RWPE2 (cell line): ENCODE data around the gene EEF1AKMT2.

Experiments used
- ATAC-seq: fragments of 200-7000 bp; cut with Tn5 transposase; 3 replicates; pipeline ENCODE4 v1.9.1; 2021; ENCODE audit warnings: low read depth
- DNase-seq: peaks from one replicate; pipeline ENCODE4 v3.0.0-alpha.2; 2020; ENCODE audit warnings: low spot score
- H3K27ac ChIP-seq: fragments of 450-650 bp; 2 replicates; pipeline ENCODE4 v1.5.1; 2017; ENCODE audit warnings: mild to moderate bottlenecking; ENCODE audit not compliant: poor library complexity, severe bottlenecking
- H3K27me3 ChIP-seq: fragments of 250-450 bp; sonication (Bioruptor Pico); 2 replicates; pipeline ENCODE4 v1.5.1; 2021; ENCODE audit warnings: mild to moderate bottlenecking, moderate library complexity; ENCODE audit not compliant: insufficient read depth, poor library complexity, severe bottlenecking
- H3K36me3 ChIP-seq: fragments of 250-450 bp; sonication (Bioruptor Pico); 2 replicates; pipeline ENCODE4 v1.5.1; 2020; ENCODE audit warnings: low read depth, mild to moderate bottlenecking, moderate library complexity
- H3K4me1 ChIP-seq: fragments of 250-450 bp; sonication (Bioruptor Pico); 2 replicates; pipeline ENCODE4 v1.5.1; 2021; ENCODE audit warnings: mild to moderate bottlenecking, moderate library complexity; ENCODE audit not compliant: insufficient read depth, poor library complexity, severe bottlenecking
- H3K4me3 ChIP-seq: fragments of 250-450 bp; sonication (Bioruptor Pico); 2 replicates; pipeline ENCODE4 v1.5.1; 2021; ENCODE audit warnings: mild to moderate bottlenecking, moderate library complexity; ENCODE audit not compliant: severe bottlenecking
- H3K9me3 ChIP-seq: fragments of 250-450 bp; sonication (Bioruptor Pico); 2 replicates; pipeline ENCODE4 v1.5.1; 2021; ENCODE audit warnings: mild to moderate bottlenecking, moderate library complexity; ENCODE audit not compliant: severe bottlenecking
- TF ChIP-seq, protein P1 (sequence below): fragments of 450-650 bp; IDR thresholded peaks from one replicate; pipeline ENCODE4 v1.5.1; 2017; ENCODE audit warnings: mild to moderate bottlenecking, moderate library complexity; ENCODE audit not compliant: poor library complexity, severe bottlenecking

Gene EEF1AKMT2

DNA sequence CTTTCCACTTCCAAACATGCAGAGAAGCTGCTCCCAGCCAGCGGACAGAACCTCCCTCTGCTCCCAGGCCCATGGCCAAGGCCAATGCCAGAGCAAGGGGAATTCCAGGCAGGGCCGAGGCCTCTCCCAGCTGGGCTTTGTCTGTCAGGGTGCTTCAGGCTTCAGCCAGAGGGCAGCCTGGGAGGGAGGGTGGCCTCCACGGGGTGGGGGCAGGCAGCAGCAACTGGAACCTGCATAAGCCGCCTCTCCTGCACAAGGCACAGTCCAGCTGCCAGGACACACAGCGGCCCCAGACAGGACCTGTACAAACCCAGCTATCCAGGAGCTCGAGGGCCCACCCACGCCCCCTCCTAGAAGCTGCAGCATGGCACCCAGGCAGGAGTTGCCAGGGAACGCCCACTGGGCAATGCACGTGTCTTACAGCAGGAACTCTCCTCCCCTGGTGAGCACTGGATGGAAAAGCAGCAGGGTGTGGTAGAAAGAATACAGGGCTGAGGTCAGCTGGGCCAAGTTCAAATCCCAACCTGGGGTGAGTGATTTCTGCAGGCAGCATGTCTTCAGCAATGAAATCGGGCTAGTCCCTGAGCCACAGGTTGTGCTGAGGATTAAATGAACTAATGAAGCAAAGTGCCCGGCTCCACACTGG lies 55.1 kb downstream of the EEF1AKMT2 start:
- TF ChIP-seq, protein P1, sequence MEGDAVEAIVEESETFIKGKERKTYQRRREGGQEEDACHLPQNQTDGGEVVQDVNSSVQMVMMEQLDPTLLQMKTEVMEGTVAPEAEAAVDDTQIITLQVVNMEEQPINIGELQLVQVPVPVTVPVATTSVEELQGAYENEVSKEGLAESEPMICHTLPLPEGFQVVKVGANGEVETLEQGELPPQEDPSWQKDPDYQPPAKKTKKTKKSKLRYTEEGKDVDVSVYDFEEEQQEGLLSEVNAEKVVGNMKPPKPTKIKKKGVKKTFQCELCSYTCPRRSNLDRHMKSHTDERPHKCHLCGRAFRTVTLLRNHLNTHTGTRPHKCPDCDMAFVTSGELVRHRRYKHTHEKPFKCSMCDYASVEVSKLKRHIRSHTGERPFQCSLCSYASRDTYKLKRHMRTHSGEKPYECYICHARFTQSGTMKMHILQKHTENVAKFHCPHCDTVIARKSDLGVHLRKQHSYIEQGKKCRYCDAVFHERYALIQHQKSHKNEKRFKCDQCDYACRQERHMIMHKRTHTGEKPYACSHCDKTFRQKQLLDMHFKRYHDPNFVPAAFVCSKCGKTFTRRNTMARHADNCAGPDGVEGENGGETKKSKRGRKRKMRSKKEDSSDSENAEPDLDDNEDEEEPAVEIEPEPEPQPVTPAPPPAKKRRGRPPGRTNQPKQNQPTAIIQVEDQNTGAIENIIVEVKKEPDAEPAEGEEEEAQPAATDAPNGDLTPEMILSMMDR: no peak
- no peaks in the 10 kb centered on the region for H3K36me3 ChIP-seq
- H3K9me3 ChIP-seq: no peaks in the 10 kb centered on the region
- DNase-seq (no peak), ATAC-seq (0 out of 3 replicates have a peak, but pooled peaks have one; percentile 5)
- H3K4me1 ChIP-seq: peaks cover 29% of the 10 kb centered on the region
- no peaks in the 10 kb centered on the region for H3K27me3 ChIP-seq
- peak overlapping the region; percentile 5 for H3K27ac ChIP-seq
- H3K4me3 ChIP-seq: no peak overlapping the region

DNA sequence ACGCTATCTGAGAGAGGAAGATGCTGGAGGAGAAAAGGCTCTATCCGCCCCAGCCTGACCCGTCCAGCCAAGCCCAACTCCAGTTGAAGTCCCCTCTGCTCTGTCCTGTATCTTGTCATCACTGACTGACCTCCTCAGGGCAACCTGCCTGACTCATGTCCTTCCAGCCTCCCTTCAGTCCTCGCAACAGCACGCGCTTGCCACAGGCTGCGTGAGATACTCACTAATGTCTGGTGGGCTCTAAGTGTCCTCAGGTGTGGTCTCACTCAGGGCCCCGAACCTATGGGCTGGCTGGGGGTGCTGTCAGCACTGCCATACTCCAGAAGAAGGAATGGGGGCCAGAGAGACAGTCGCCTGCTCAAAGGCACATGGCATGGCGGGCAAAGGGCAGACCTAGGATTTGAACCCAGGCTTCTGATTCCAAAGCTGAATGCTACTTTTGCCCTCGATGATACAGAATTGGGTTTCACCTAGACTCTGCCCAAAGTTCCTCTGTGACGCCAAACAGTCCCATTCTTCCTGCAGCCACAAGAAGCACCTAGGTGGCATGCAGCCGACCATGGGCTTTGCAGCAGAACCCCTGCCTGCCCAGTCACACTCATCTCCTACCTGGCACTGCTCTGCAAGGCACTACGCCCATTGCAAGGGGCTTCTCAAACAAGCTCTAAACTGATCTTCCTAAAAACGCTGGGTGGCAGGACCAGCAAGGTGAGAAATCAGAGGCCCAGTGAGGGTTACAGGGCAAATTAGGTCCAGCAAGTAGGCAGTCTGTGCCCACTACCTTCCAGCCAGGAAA lies 56.0 kb downstream of the EEF1AKMT2 start:
- Histone ChIP-seq H3K27me3 (no peaks in the 10 kb centered on the region), H3K4me1 (peaks cover 20% of the 10 kb centered on the region)
- TF ChIP-seq, protein P1: no peak

DNA sequence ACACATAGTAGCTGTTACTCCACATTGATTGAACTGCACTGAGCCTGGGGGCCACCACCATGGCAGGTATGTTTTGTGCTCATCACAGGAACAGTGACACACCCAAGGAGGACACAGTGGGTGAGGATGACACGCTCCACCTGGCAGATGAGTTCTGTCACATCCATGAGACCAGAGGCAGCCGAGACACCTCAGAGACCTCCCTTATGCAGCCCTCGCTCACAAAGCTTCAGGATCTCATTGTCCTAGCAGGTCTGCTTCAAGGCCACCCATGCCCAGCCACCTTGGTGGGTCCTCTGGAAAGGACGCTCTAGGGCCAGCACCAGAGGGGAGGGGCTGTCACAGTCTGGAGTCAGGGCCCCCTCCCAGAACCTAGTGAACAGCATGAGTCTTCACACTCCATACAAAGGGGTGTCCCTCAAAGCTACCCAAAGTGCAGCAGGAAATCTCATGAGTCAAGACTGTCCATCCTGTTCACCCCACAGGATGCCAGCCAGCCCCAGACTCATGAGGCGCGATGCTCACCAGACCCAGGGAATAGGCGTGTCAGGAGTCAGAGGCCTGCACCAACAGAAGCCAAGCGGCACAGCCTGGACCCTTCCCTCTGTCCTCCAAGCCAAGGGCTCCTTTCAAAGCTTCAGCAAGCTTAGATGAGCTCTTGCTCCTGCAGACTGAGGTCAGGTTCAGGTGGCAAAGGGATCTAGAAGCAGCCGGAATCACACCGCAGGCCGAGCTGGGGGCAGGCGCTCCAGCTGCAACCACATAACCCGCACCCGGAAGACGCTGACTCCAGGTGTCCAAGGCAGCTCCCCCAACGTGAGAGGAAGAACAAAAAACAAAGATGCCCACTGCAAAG lies 57.1 kb downstream of the EEF1AKMT2 start:
- Histone ChIP-seq H3K27ac (no peak overlapping the region), H3K4me1 (peaks cover 11% of the 10 kb centered on the region), H3K27me3 (no peaks in the 10 kb centered on the region), H3K4me3 (no peak overlapping the region), H3K9me3 (no peaks in the 10 kb centered on the region), H3K36me3 (no peaks in the 10 kb centered on the region)
- TF ChIP-seq, protein P1: no peak
- DNase-seq: no peak
- no peak for ATAC-seq

More for the DNA sequence above, 56.0 kb downstream of the EEF1AKMT2 start:
- Histone ChIP-seq H3K4me3 (no peak overlapping the region), H3K9me3 (no peaks in the 10 kb centered on the region), H3K27ac (no peak overlapping the region), H3K36me3 (no peaks in the 10 kb centered on the region)
- DNase-seq (no peak), ATAC-seq (no peak)

DNA sequence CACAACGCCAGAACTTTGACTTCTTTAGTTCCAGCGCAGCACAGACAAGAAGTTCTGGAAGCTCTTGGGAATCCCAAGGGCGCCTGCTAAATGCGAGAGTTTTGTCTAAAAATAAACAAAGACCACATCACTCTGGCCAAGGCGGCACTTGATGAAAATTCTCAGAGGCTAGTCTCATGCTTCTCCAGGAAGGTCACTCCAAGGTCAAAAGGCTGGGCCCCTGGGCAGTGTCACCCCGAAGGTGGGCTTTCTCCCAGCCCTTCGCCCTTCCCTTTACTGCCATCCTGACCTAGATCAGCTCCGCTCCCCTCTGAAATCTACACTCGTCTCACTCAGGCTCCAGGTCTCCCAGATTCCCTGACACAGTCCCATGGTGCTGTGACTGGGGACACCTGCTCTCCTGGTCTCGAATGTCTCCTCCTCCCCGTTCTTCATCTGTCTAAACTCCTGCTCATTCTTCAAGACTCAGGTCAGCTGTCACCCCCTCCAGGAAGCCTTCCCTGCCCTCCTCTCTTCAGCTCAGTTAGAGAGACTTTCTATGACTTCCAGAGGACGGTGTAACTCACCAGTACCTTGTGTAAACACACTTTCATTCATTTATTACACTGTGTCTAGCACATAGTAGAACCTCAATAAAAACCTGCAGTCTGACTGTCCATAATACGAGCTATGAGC lies 58.0 kb downstream of the EEF1AKMT2 start:
- Histone ChIP-seq H3K27ac (peak overlapping the region; percentile 8), H3K4me3 (no peak overlapping the region)
- TF ChIP-seq, protein P1: no peak

More for the DNA sequence above, 58.0 kb downstream of the EEF1AKMT2 start:
- no peaks in the 10 kb centered on the region for H3K27me3 ChIP-seq
- no peaks in the 10 kb centered on the region for H3K9me3 ChIP-seq
- DNase-seq (no peak), ATAC-seq (no peak)
- H3K4me1 ChIP-seq: peaks cover 11% of the 10 kb centered on the region
- H3K36me3 ChIP-seq: no peaks in the 10 kb centered on the region
